SU-DHL-6 (cell line): ENCODE data around the gene HOXC11.

Source experiments
- H2AFZ ChIP-seq: fragments of 200-600 bp; sonication (generic); 2 replicates; pipeline ENCODE4 v1.6.1; 2014; ENCODE audit warnings: low read depth, mild to moderate bottlenecking, moderate library complexity, mixed read lengths, antibody characterized with exemption, low read length; ENCODE audit not compliant: severe bottlenecking
- H3F3A ChIP-seq: fragments of 200-600 bp; shearing (Covaris generic); 2 replicates; pipeline ENCODE4 v1.6.0; 2016; ENCODE audit warnings: antibody characterized with exemption, mild to moderate bottlenecking; ENCODE audit not compliant: insufficient read depth
- H3K27ac ChIP-seq: fragments of 200-600 bp; sonication (generic); 2 replicates; pipeline ENCODE4 v1.5.1; 2016; ENCODE audit warnings: low read depth, mild to moderate bottlenecking, low read length, moderate library complexity, mixed read lengths
- H3K27me3 ChIP-seq: fragments of 200-600 bp; sonication (generic), shearing (Covaris generic); 2 replicates; pipeline ENCODE4 v1.6.0; 2014; ENCODE audit warnings: mild to moderate bottlenecking, low read length
- H3K36me3 ChIP-seq: fragments of 200-600 bp; sonication (generic); 2 replicates; pipeline ENCODE4 v1.6.1; 2014; ENCODE audit warnings: mild to moderate bottlenecking, low read length, mixed read lengths
- H3K4me2 ChIP-seq: fragments of 300-600, 200-600 bp; shearing (Covaris generic), sonication (generic); 2 replicates; pipeline ENCODE4 v1.6.0; 2014; ENCODE audit warnings: low read length, low read depth, mild to moderate bottlenecking; ENCODE audit not compliant: poor library complexity, severe bottlenecking
- H3K4me3 ChIP-seq: fragments of 200-600 bp; sonication (generic); 2 replicates; pipeline ENCODE4 v1.5.1; 2014; ENCODE audit warnings: antibody characterized with exemption, low read length, mild to moderate bottlenecking, mixed read lengths; ENCODE audit not compliant: insufficient read depth, poor library complexity, severe bottlenecking
- H3K79me2 ChIP-seq: fragments of 200-600 bp; sonication (generic); 2 replicates; pipeline ENCODE4 v1.6.1; 2014; ENCODE audit warnings: mild to moderate bottlenecking, low read length, moderate library complexity; ENCODE audit not compliant: insufficient read depth
- H3K9ac ChIP-seq: fragments of 200-600 bp; sonication (generic); 2 replicates; pipeline ENCODE4 v1.7.0; 2014; ENCODE audit warnings: mild to moderate bottlenecking, low read length
- H3K9me2 ChIP-seq: fragments of 200-600 bp; sonication (generic); replicated peaks from 2 replicates; pipeline ENCODE4 v1.6.1; 2014; ENCODE audit warnings: low read length; ENCODE audit not compliant: insufficient read depth
- H3K9me3 ChIP-seq: fragments of 200-600 bp; sonication (generic); 2 replicates; pipeline ENCODE4 v1.6.1; 2014; ENCODE audit warnings: low read length, mixed read lengths; ENCODE audit not compliant: insufficient read depth
- H4K20me1 ChIP-seq: fragments of 200-600 bp; sonication (generic); 2 replicates; pipeline ENCODE4 v1.6.1; 2014; ENCODE audit warnings: low read depth, mild to moderate bottlenecking, antibody characterized with exemption, low read length, moderate library complexity, mixed read lengths
- CTCF ChIP-seq: fragments of 200-600 bp; sonication (generic); IDR thresholded peaks from one replicate; pipeline ENCODE4 v1.5.1; 2017; ENCODE audit warnings: antibody characterized with exemption, mild to moderate bottlenecking, low read length, moderate library complexity; ENCODE audit not compliant: insufficient read depth, poor library complexity, severe bottlenecking
- EZH2phosphoT487 ChIP-seq: fragments of 200-600 bp; sonication (generic), shearing (Covaris generic); conservative IDR thresholded peaks from 2 replicates; pipeline ENCODE4 v1.6.1; 2018; ENCODE audit warnings: mild to moderate bottlenecking, antibody characterized with exemption, low read length, moderate library complexity, mixed read lengths

Gene HOXC11

DNA sequence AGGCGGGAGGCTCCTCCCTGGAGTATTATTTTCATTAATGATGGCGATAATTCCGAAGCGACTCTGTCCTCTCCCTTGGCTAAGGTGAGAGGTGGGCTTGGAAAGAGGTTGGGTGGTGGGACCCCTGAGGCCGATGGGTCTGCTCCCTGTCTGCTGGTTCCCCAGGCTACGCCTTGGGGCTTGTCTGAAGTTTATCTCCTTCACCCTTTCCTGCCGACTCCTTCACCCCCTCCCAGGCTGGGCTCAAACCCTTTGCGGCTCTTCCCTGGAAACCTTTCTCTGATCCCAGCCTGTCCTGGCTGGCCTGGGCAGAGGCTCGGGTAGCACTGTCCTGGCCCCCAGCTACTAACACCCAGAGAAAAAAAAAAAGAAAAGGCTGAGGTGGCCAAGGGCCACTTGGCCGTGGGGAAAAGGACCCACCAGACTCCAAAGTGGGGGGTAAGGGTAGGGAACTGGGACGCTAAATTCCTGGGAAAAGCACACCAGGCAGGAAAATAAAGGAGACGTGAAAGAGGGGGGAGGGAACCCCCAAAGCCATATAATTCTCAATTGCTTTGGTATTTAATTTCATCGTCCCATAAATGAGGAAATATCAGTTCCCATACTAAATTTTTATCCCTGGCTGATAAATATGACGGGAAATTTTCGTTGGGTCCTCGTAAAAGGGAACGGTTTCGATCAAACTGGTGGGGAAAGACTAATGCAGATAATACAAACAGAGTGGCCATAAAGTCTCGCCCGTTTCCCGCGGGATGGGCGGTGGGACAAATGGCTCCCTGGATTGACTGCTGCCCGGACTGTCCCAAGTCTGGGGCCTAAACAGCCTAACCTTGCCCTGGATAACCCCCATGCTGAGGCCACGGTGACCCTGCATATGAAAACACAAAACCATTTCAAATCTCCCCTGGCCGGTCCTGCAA, 10.0 kb downstream of the HOXC11 start:
- Histone ChIP-seq H3K79me2 (no peaks in the 10 kb centered on the region), H3K4me2 (no peak overlapping the region), H3K27ac (no peak overlapping the region), H4K20me1 (no peaks in the 10 kb centered on the region), H3K9ac (no peak overlapping the region), H2AFZ (no peak overlapping the region), H3K4me3 (no peak overlapping the region), H3K36me3 (no peaks in the 10 kb centered on the region), H3K27me3 (no peaks in the 10 kb centered on the region), H3F3A (no peaks in the 10 kb centered on the region), H3K9me3 (no peaks in the 10 kb centered on the region), H3K9me2 (no peaks in the 10 kb centered on the region)
- TF ChIP-seq EZH2phosphoT487 (no peak), CTCF (no peak)

- TF ChIP-seq CTCF (no peak), EZH2phosphoT487 (no peak)
- no peaks in the 10 kb centered on the region for H3K36me3 ChIP-seq
- no peaks in the 10 kb centered on the region for H3K9me2 ChIP-seq
- no peak overlapping the region for H2AFZ ChIP-seq
- H3F3A ChIP-seq = no peaks in the 10 kb centered on the region
- H3K4me3 ChIP-seq = no peak overlapping the region
- H3K9me3 ChIP-seq = no peaks in the 10 kb centered on the region
- H3K9ac ChIP-seq = no peak overlapping the region
- H3K27ac ChIP-seq = no peak overlapping the region
- no peaks in the 10 kb centered on the region for H3K27me3 ChIP-seq
- H3K4me2 ChIP-seq = no peak overlapping the region
- no peaks in the 10 kb centered on the region for H4K20me1 ChIP-seq
- H3K79me2 ChIP-seq = no peaks in the 10 kb centered on the region
Measured at GRCh38 chr12:53983568-53983949, 10.6 kb downstream of the HOXC11 start.

DNA sequence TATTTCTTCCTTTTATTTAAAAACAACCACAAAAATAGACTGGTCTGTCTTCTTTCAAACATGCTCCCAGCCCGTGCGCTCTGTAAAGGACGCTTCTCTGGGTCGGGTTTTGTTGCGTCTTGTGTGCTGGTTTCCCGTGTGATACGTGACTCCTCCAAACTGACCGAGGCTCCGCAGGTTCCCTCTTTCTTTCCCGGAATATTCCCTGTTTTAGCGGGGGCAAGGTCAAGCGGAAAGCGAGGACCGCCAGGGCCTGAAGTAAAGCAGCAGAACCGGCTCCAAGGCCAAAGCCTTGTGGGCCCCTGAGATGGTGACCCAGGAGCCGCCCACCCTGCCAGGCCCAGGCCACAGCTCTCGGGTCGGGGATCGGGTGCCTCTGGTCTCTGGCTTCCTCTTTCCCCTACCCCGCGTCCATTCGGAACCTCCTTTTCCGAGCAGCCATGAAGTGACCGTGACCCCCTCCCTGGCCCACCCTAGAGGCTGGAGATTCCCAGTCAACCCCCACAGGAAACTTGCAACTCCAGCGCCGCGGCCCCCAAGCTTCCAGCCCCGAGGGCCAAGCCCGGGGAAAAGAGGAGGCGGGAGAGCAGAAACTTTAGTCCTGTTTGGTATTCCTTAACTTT, 11.1 kb downstream of the HOXC11 start:
- Histone ChIP-seq H3K79me2 (no peaks in the 10 kb centered on the region), H3K9me3 (no peaks in the 10 kb centered on the region), H3K9ac (no peak overlapping the region), H3K27ac (no peak overlapping the region), H2AFZ (no peak overlapping the region), H3K4me3 (no peak overlapping the region), H3F3A (no peaks in the 10 kb centered on the region), H3K27me3 (no peaks in the 10 kb centered on the region), H3K36me3 (no peaks in the 10 kb centered on the region), H4K20me1 (no peaks in the 10 kb centered on the region), H3K9me2 (no peaks in the 10 kb centered on the region), H3K4me2 (no peak overlapping the region)
- TF ChIP-seq CTCF (no peak), EZH2phosphoT487 (no peak)
